GM21723 (cell line): ENCODE measurements around the gene NSDHL.
A peak's percentile ranks its signal among the peaks of the same experiment; 100 is the strongest.
"Not testable (repeated sequence)": the region's sequence is repeated elsewhere in the genome, so short reads cannot be mapped to it uniquely, and the experiment has no call there.

Source experiments
- ATAC-seq: cut with Tn5 transposase; IDR thresholded peaks from one replicate; pipeline ENCODE4 v1.9.1; 2021; ENCODE audit warnings: mild to moderate bottlenecking, moderate library complexity; ENCODE audit not compliant: unreplicated experiment

NSDHL gene

DNA sequence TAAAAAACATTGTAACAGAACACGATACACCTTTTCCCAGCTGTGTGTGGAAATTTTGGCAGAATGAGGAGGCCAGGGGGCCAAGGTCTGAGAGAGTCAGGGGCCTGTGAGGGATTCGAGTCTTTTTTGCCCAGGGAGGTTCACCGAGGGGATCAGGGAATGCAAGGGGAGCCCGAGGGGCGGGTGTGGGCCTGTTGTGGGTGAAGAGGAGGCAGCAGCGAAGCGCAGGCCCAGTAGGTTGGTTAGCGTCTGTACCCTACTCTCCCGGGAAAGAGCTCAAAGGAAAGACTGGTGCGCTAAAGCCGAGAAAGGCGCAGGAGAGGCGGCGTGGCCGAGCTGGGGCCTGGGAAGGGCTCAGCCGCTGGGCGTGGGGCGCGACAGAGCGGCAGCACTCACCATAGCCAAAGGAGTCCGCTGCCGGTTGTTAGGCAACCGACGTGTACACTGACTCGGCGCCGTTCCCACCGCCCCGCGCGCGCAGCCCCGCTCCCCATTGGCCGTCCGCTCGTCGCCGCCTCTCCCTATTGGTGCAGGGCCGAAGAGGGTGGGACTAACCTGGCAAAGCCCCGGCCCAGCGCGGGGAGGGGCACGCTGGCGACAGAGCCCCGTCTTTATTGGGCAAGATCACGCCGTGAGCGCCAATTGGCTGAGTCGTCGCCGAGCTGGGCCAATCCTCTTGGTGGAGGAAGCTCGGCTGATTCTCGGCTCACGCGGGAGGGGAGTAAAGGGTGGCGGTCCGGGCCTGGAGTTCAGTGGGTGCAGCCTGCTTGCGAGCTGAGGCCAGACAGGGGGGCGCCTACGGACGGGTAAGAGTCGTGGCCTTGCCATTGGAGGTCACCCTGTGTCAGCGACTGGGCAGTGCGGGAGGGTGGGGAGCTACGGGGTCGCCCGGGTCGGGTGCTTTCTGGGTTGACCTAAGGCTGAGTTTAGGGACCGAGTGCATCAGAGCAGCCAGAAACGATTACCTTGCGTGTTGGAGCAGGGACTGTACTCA is at the start of gene NSDHL, which contains the start of gene CETN2:
Gene NSDHL, plus strand, starts transcription at position 752 of the 994 bp plus-strand sequence. CDS start 15,262 bp downstream, outside the sequence.
Gene CETN2, minus strand, starts transcription at position 446 of the 994 bp plus-strand sequence. Its CDS starts 47 bp downstream, at position 399.
- ATAC-seq, result peak; percentile 99

DNA sequence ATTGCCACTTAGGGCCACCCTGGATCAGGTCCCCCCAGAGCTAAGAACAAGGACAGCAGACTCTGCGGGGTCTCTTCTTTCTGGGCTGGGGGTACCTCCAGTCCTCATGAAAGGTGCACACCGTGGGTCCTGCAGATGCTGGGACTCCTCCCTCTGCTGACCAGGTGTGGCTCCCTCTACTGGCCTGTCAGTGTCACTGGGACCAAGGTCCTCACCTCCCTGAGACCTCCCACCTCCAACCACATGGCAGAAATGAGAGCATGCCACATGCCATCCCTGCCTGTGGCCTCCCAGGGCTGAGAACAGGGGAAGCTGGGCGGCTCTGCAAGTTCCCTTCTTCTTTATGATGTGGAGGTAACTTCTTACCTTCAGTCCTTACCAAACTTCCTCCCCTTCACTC is 43.8 kb upstream of the NSDHL start:
- ATAC-seq, result not testable (repeated sequence)

GRCh38 chrX:152798945-152799344 is 31.9 kb upstream of the NSDHL start:
- no peak for ATAC-seq

- ATAC-seq, result no peak
Observed at GRCh38 chrX:152806035-152806434, 24.8 kb upstream of the NSDHL start.

- no peak for ATAC-seq
Observed at GRCh38 chrX:152810403-152810802, 20.5 kb upstream of the NSDHL start.

DNA sequence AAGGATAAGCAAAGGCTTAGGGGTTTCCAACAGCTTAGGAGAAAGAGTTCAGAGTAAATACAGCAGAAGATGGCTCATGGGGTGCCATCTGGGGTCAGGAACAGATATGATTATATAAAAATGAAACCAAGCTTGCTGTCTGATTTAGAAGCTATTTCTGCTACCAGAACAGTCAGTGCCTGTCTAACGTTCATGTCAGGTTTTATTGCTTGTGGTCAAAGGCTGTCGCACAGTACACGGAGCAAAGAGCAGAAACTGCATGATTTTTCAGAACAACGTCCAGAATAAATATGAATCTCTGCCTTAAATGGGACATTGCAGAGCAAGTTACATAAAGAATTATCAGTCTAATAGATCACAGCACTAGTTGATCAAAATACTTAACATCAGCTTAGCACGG is 17.7 kb upstream of the NSDHL start:
- ATAC-seq, result no peak

DNA sequence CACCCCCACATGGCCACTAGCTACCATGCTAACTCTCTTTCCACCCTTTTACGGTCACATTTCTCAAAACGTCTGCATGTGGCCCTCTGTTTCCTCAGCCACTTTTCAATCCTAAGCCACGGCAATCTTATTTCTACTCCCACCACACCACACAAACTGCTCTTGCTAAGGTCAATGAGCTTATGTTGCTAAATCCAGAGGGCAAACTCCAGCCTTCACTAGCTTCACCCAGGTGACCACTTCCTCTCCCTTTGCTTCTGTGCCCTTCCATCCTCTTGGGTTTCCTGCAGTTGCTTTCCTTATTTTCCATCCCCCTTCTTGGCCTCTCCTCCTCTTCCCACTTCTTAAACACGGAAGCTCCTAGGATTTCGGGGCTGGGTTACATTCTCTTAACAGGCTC is 16.8 kb upstream of the NSDHL start:
- no peak for ATAC-seq

GRCh38 chrX:152817078-152817764 is 13.6 kb upstream of the NSDHL start:
- ATAC-seq, result no peak

GRCh38 chrX:152818356-152818755 is 12.5 kb upstream of the NSDHL start:
- no peak for ATAC-seq

GRCh38 chrX:152819266-152819665 is 11.6 kb upstream of the NSDHL start:
- no peak for ATAC-seq

DNA sequence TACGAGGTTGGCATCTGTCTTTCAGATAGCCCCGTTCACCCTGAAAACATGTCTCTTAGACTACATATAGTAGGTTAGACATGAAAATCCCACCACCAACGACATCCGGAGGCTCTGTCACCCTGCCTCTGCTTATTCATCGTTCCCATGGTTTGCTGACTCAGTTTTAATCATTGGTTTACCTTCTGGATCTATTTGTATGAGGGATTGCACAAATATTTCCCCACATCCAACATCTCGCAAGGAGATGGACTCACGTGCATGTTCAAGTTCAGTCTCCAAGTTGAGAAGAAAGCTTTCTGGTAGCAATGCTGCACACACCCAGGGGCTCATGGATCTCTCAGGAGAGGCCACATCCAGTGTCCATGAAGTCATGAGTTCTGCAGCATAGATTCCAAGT is 11.1 kb upstream of the NSDHL start:
- no peak for ATAC-seq

GRCh38 chrX:152821145-152821765 is 9.6 kb upstream of the NSDHL start:
- ATAC-seq, result peak; percentile 61

GRCh38 chrX:152822383-152823086 is 8.3 kb upstream of the NSDHL start:
- ATAC-seq, result no peak

GRCh38 chrX:152823657-152824056 is 7.2 kb upstream of the NSDHL start:
- no peak for ATAC-seq

GRCh38 chrX:152824841-152825374 is 6.0 kb upstream of the NSDHL start:
- no peak for ATAC-seq

DNA sequence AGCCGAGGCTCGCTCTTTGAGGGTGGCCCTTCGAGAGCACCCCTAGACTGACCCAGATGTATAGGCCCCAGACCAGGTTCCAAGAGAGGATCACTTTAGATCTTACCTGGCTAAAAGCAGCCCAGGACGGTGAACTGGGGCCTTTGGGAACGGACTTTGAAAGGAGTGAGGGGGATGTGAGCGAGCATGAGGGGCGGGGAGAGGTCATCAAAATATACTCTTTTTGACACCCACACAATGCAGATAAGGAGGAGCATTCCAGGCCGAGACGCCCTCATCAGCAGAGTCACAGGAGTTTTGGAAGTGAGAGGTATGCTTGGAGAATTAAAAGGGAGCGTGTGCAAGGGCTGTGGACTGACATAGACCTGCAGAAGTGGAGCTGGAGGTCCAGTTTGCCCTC is 528 bp downstream of the NSDHL start:
- ATAC-seq, result no peak

DNA sequence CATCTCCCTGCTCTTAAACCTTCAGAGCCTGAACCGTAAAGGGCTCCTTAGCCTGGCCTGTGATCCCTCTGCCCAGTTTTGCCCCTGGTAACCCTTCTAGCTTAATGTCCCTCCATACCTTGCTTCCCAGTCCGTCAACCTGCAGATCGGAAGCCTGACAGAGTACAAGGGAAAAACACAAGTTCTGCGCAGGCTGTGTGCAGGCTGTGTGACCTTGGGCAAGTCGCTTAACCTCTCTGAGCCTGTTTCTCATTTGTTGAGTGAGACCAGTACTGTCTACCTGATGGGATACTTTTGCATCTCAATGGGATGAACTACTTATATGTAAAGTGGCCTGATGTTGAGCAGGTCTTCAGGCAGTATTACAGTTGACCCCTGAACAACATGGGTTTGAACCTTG is 1.7 kb downstream of the NSDHL start:
- ATAC-seq, result no peak

- ATAC-seq, result no peak
Observed at GRCh38 chrX:152833378-152833777, 2.5 kb downstream of the NSDHL start.

- not testable (repeated sequence) for ATAC-seq
Observed at GRCh38 chrX:152835470-152835869, 4.6 kb downstream of the NSDHL start.

- no peak for ATAC-seq
Observed at GRCh38 chrX:152842772-152843338, 12.0 kb downstream of the NSDHL start.
